MCF 10A (cell line): ENCODE measurements around the gene BRAF. TPM values are rescaled to one million over a fixed set of nuclear protein-coding genes. Genes with fewer than 3 reads are reported as not detected.

Source experiments
- BruUV-seq: library from RNA; stranded (reverse); fragments of 400-500 nt; replicated peaks from 2 replicates; lab custom pipeline; 2021; lab: Mats Ljungman, UMichigan
- CTCF ChIA-PET: fragments of 300-600 bp; sonication (Branson Sonifier 250); formaldehyde crosslinking; extraction: SDS; loops from one replicate; lab custom pipeline; 2021; ENCODE audit warnings: antibody characterized with exemption, inconsistent platforms; lab: Yijun Ruan, JAX
- POLR2A ChIA-PET: fragments of 300-600, 350-650 bp; sonication (Branson Sonifier 250); formaldehyde crosslinking; extraction: SDS; loops from one replicate; lab custom pipeline; 2020; ENCODE audit warnings: antibody characterized with exemption, inconsistent platforms; lab: Yijun Ruan, JAX
- DNase-seq: peaks from one replicate; pipeline ENCODE4 v3.0.0-alpha.2; 2018; ENCODE audit not compliant: unreplicated experiment
- H3K27ac Mint-ChIP-seq: one replicate; pipeline ENCODE4 v1.8.0; 2022; ENCODE audit warnings: mild to moderate bottlenecking, low read depth, mixed read lengths; ENCODE audit not compliant: unreplicated experiment
- H3K27me3 Mint-ChIP-seq: one replicate; pipeline ENCODE4 v1.8.0; 2022; ENCODE audit warnings: mixed read lengths; ENCODE audit not compliant: insufficient read depth, unreplicated experiment
- H3K36me3 Mint-ChIP-seq: one replicate; pipeline ENCODE4 v1.8.0; 2022; ENCODE audit warnings: mild to moderate bottlenecking, moderate library complexity, mixed read lengths; ENCODE audit not compliant: insufficient read depth, unreplicated experiment
- H3K4me1 Mint-ChIP-seq: one replicate; pipeline ENCODE4 v1.8.0; 2022; ENCODE audit warnings: mixed read lengths; ENCODE audit not compliant: insufficient read depth, unreplicated experiment
- H3K4me3 Mint-ChIP-seq: one replicate; pipeline ENCODE4 v1.8.0; 2022; ENCODE audit warnings: mild to moderate bottlenecking, moderate library complexity, mixed read lengths; ENCODE audit not compliant: unreplicated experiment
- H3K9me3 Mint-ChIP-seq: one replicate; pipeline ENCODE4 v1.8.0; 2022; ENCODE audit warnings: mixed read lengths; ENCODE audit not compliant: unreplicated experiment
- intact Hi-C: fragments of 100-400 bp; cut with micrococcal nuclease; formaldehyde crosslinking; loops from 2 replicates; pipeline ENCODE4 v1.14.1; 2022
- total RNA-seq: library from RNA; stranded (reverse); gene quantifications from 2 replicates; pipeline ENCODE4 v1.2.3, GENCODE V29; 2022
- TF ChIP-seq, protein P1 (sequence below): fragments of 200-600 bp; IDR thresholded peaks from one replicate; pipeline ENCODE4 v1.8.0; 2022; ENCODE audit warnings: antibody characterized with exemption, mild to moderate bottlenecking; ENCODE audit not compliant: unreplicated experiment

Gene BRAF
- total RNA-seq, 1 experiment from 2014 or later = 33.7 TPM

DNA sequence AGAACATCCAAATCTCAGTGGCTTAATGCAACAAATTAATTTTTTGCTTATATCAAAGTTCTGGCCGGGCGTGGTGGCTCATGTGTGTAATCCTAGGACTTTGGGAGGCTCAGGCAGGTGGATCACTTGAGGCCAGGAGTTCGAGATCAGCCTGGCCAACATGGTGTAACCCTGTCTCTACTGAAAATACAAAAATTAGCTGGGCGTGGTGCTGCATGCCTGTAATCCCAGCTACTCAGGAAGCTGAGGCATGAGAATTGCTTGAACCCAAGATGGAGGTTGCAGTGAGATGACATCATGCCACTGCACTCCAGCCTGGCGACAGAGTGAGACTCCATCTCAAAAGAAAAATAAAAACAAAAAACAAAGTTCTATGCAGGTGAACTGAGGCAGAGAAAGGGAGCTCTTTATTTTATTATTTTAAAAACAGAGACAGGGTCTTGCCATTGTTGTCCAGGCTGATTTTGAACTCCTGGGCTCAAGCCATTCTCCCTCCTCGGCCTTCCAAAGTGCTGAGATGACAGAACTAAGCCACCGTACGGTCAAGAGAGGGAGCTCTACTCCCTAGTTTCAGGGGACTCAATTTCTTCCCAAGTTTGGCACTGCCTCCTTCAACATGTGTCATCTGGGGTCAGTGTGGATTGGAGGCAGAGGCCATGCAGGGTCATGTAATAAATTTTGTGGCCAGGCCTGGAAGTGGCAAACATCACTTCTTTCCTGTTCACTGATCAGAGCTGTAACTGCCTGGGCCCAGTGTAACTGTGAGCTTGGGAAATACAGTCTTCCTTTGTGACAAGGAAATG, 249.6 kb downstream of the BRAF start:
- H3K27ac Mint-ChIP-seq = peak overlapping the region; percentile 64
- no peaks in the 10 kb centered on the region for H3K27me3 Mint-ChIP-seq
- ChIA-PET CTCF (interaction anchor here (0.5 to 2.9 kb wide), 17 partner anchors 10 to 339 kb away, joined by 3 to 9 read pairs (median 4); partner anchors contain the start of gene MRPS33), POLR2A (interaction anchor here (0.5 to 4.1 kb wide), 4 partner anchors 21 to 340 kb away, joined by 3 to 15 read pairs (median 4); partner anchors contain the start of genes MRPS33 and NDUFB2)
- DNase-seq = peak; percentile 70
- H3K4me3 Mint-ChIP-seq = peak overlapping the region; percentile 87
- BruUV-seq = no TSS peak
- H3K4me1 Mint-ChIP-seq = peaks cover 14% of the 10 kb centered on the region
- intact Hi-C loops = loop anchor here (5.0 kb wide), 1 partner anchor 337 kb away; the partner anchor contains the start of gene MRPS33
- TF ChIP-seq, protein P1, sequence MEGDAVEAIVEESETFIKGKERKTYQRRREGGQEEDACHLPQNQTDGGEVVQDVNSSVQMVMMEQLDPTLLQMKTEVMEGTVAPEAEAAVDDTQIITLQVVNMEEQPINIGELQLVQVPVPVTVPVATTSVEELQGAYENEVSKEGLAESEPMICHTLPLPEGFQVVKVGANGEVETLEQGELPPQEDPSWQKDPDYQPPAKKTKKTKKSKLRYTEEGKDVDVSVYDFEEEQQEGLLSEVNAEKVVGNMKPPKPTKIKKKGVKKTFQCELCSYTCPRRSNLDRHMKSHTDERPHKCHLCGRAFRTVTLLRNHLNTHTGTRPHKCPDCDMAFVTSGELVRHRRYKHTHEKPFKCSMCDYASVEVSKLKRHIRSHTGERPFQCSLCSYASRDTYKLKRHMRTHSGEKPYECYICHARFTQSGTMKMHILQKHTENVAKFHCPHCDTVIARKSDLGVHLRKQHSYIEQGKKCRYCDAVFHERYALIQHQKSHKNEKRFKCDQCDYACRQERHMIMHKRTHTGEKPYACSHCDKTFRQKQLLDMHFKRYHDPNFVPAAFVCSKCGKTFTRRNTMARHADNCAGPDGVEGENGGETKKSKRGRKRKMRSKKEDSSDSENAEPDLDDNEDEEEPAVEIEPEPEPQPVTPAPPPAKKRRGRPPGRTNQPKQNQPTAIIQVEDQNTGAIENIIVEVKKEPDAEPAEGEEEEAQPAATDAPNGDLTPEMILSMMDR = peak; percentile 21
- H3K36me3 Mint-ChIP-seq = peaks cover 44% of the 10 kb centered on the region
- H3K9me3 Mint-ChIP-seq = no peaks in the 10 kb centered on the region

DNA sequence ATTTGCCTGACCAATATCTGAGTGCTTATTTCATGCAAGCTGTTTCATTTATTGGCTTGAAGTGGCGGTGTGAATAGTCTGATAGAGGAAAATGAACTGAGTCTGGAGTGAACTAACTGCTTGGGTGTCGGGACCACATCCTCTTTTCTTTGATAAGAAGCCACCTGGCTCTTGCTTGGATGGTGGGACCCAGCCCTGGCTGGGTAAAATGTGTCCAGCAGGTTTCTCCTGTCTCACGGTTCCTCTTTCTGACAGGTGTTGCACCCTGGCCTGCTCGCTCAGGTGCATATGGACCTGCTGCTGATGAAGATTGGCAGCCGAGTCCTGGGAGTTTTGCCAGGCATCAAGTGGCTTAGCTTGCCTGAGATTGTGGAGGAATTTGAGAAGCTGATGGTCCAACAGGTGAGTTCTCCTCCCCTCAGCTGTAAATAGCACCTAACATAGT, 250.4 kb downstream of the BRAF start:
- DNase-seq = no peak
- ChIA-PET CTCF (interaction anchor here (0.5 to 2.9 kb wide), 10 partner anchors 10 to 340 kb away, joined by 3 to 9 read pairs (median 4); partner anchors contain the start of gene MRPS33), POLR2A (interaction anchor here (0.6 to 4.1 kb wide), 3 partner anchors 22 to 1000 kb away, joined by 3 to 15 read pairs (median 3); partner anchors contain the start of gene NDUFB2)
- TF ChIP-seq, protein P1 = no peak
- H3K9me3 Mint-ChIP-seq = no peaks in the 10 kb centered on the region
- no peak overlapping the region for H3K27ac Mint-ChIP-seq
- H3K4me3 Mint-ChIP-seq = peak overlapping the region; percentile 87
- H3K36me3 Mint-ChIP-seq = peaks cover 36% of the 10 kb centered on the region
- intact Hi-C loops = no loop called here
- peaks cover 14% of the 10 kb centered on the region for H3K4me1 Mint-ChIP-seq
- BruUV-seq = no TSS peak
- no peaks in the 10 kb centered on the region for H3K27me3 Mint-ChIP-seq

DNA sequence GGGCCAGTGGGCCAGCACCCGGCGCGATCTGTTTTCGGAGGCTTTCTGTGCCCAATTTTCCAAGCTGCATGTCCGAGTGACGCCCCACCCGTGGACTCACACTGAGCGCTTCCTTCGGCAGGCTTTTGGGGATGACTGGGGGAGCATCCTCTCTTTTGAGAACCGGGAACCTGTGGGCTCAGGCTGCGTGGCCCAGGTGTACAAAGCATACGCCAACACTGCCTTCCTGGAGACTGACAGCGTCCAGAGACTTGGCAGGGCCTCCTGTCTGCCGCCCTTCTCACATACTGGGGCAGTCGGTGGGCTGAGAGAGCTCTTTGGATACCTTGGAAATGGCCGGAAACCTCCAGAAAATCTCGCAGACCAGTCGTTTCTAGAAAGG, 251.0 kb downstream of the BRAF start:
- ChIA-PET POLR2A (interaction anchor here (0.7 to 4.1 kb wide), 5 partner anchors 10 to 341 kb away, joined by 3 to 15 read pairs (median 4); partner anchors contain the start of genes MRPS33 and NDUFB2), CTCF (interaction anchor here (0.6 to 2.1 kb wide), 5 partner anchors 9 to 345 kb away, joined by 3 to 6 read pairs (median 4); partner anchors contain the start of gene MRPS33)
- H3K36me3 Mint-ChIP-seq = peaks cover 30% of the 10 kb centered on the region
- DNase-seq = no peak
- H3K4me3 Mint-ChIP-seq = peak overlapping the region; percentile 87
- intact Hi-C loops = no loop called here
- TF ChIP-seq, protein P1 = no peak
- TSS peak; percentile 37 for BruUV-seq
- H3K27ac Mint-ChIP-seq = peak overlapping the region; percentile 79
- no peaks in the 10 kb centered on the region for H3K27me3 Mint-ChIP-seq
- H3K4me1 Mint-ChIP-seq = peaks cover 14% of the 10 kb centered on the region
- H3K9me3 Mint-ChIP-seq = no peaks in the 10 kb centered on the region
